Caco-2 (cell line): Measurements from ENCODE around the gene RNGTT. TPM values are rescaled to one million over a fixed set of nuclear protein-coding genes. Genes with fewer than 3 reads are reported as not detected.
A peak's percentile ranks its signal among the peaks of the same experiment; 100 is the strongest.
"Not testable (repeated sequence)": the region's sequence is repeated elsewhere in the genome, so short reads cannot be mapped to it uniquely, and the experiment has no call there.

Source experiments
- BruUV-seq: library from RNA; stranded (reverse); fragments of 400-500 nt; replicated peaks from 2 replicates; lab custom pipeline; 2021; lab: Mats Ljungman, UMichigan
- CTCF ChIA-PET: fragments of 300-600 bp; sonication (Branson Sonifier 250); formaldehyde crosslinking; loops from one replicate; lab custom pipeline; 2022; ENCODE audit warnings: antibody characterized with exemption; lab: Charles Lee
- POLR2A ChIA-PET: fragments of 300-600 bp; sonication (Branson Sonifier 250); formaldehyde crosslinking; loops from one replicate; lab custom pipeline; 2022; ENCODE audit warnings: antibody characterized with exemption; lab: Charles Lee
- DNase-seq, 2 experiments: peaks; one replicate each; pipeline versions ENCODE4 v3.0.0 to v3.0.0-alpha.2; 2020 to 2022
- H3K27me3 ChIP-seq: replicated peaks from 2 replicates; pipeline ENCODE4 v1.6.0; 2011; ENCODE audit warnings: low read length; ENCODE audit not compliant: control insufficient read depth, insufficient read depth
- H3K36me3 ChIP-seq: 2 replicates; pipeline ENCODE4 v1.5.1; 2011; ENCODE audit warnings: low read length; ENCODE audit not compliant: control insufficient read depth, insufficient read depth
- H3K4me1 ChIP-seq: fragments of 250-450 bp; sonication (Bioruptor Pico); 2 replicates; pipeline ENCODE4 v1.5.1; 2020; ENCODE audit warnings: mild to moderate bottlenecking
- H3K4me3 ChIP-seq: 2 replicates; pipeline ENCODE4 v1.5.1; 2011; ENCODE audit warnings: low read depth, mild to moderate bottlenecking, control low read depth, low read length
- H3K9me3 ChIP-seq: fragments of 250-450 bp; sonication (Bioruptor Pico); 2 replicates; pipeline ENCODE4 v1.5.1; 2020; ENCODE audit warnings: mild to moderate bottlenecking, moderate library complexity
- H3K27ac Mint-ChIP-seq: one replicate; pipeline ENCODE4 v1.8.0; 2022; ENCODE audit warnings: mixed read lengths; ENCODE audit not compliant: unreplicated experiment
- H3K27me3 Mint-ChIP-seq: one replicate; pipeline ENCODE4 v1.8.0; 2022; ENCODE audit warnings: mixed read lengths; ENCODE audit not compliant: insufficient read depth, unreplicated experiment
- H3K36me3 Mint-ChIP-seq: one replicate; pipeline ENCODE4 v1.8.0; 2022; ENCODE audit warnings: mild to moderate bottlenecking, mixed read lengths; ENCODE audit not compliant: insufficient read depth, unreplicated experiment
- H3K4me1 Mint-ChIP-seq: one replicate; pipeline ENCODE4 v1.8.0; 2022; ENCODE audit warnings: low read depth, mixed read lengths; ENCODE audit not compliant: unreplicated experiment
- H3K4me3 Mint-ChIP-seq: one replicate; pipeline ENCODE4 v1.8.0; 2022; ENCODE audit warnings: mild to moderate bottlenecking, moderate library complexity, mixed read lengths; ENCODE audit not compliant: unreplicated experiment
- H3K9me3 Mint-ChIP-seq: one replicate; pipeline ENCODE4 v1.8.0; 2022; ENCODE audit warnings: mixed read lengths; ENCODE audit not compliant: unreplicated experiment
- intact Hi-C: fragments of 100-400 bp; cut with micrococcal nuclease; formaldehyde crosslinking; loops from one replicate; pipeline ENCODE4 v1.10.0; 2022; ENCODE audit not compliant: unreplicated experiment
- total RNA-seq: library from RNA; stranded (reverse); gene quantifications from 2 replicates; pipeline ENCODE4 v1.2.3, GENCODE V29; 2022
- TF ChIP-seq, protein P1 (sequence below), 2 experiments: fragments of 200-600 bp in 1 of 2; IDR thresholded peaks; 1 replicate in 1 of 2; 2 replicates in 1 of 2; pipeline versions ENCODE4 v1.5.1 to v1.8.0; 2011 to 2022; ENCODE audit warnings: antibody characterized with exemption in 1 of 2, control low read depth in 1 of 2, inconsistent platforms in 1 of 2, low read depth in 1 of 2, low read length in 1 of 2, mild to moderate bottlenecking in 1 of 2, moderate library complexity in 1 of 2; ENCODE audit not compliant: insufficient read depth in 1 of 2, severe bottlenecking in 1 of 2, unreplicated experiment in 1 of 2

The RNGTT gene
- total RNA-seq, 1 experiment from 2014 or later, result 17.7 TPM

DNA sequence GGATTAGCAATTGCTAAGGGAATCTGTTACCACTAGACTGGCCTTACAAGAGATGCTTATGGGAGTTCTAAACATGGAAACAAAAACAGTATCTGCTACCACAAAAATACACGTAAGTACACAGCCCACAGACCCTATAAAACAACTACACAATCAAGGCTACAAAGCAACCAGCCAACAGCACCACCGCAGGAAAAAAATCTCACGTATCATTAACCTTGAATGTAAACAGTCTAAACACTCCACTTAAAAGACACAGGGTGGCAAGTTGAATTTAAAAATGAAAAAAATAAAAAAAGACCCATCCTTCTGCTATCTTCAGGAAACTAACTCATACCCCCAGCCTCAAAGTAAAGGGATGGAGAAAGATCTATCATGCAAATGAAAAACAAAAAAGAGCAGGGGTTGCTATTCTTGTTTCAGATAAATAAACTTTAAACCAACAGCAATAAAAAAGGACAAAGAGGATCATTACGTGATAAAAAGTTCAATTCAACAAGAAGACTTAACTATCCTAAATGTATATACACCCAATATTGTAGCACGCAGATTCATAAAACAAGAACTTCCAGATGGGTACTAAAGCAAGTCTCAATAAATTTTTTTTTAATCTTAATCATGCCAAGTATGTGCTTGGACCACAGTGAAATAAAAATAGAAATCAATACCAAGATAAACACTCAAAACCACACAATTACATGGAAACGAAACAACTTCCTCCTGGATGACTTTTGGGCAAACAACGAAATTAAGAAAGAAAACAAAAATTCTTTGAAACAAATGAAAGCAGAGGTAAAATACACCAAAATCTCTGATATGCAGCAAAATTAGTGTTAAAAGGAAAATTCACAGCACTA is 52.3 kb downstream of the RNGTT start:
- H3K27me3 ChIP-seq, result no peaks in the 10 kb centered on the region
- Mint-ChIP-seq H3K4me3 (no peak overlapping the region), H3K4me1 (no peaks in the 10 kb centered on the region), H3K9me3 (no peaks in the 10 kb centered on the region), H3K36me3 (no peaks in the 10 kb centered on the region), H3K27ac (no peak overlapping the region), H3K27me3 (no peaks in the 10 kb centered on the region)
- no peak for DNase-seq
- H3K36me3 ChIP-seq, result no peaks in the 10 kb centered on the region
- no peak overlapping the region for H3K4me3 ChIP-seq
- H3K9me3 ChIP-seq, result no peaks in the 10 kb centered on the region
- no TSS peak for BruUV-seq
- ChIA-PET POLR2A (no interaction called here), CTCF (no interaction called here)
- intact Hi-C loops, result no loop called here
- TF ChIP-seq, protein P1, sequence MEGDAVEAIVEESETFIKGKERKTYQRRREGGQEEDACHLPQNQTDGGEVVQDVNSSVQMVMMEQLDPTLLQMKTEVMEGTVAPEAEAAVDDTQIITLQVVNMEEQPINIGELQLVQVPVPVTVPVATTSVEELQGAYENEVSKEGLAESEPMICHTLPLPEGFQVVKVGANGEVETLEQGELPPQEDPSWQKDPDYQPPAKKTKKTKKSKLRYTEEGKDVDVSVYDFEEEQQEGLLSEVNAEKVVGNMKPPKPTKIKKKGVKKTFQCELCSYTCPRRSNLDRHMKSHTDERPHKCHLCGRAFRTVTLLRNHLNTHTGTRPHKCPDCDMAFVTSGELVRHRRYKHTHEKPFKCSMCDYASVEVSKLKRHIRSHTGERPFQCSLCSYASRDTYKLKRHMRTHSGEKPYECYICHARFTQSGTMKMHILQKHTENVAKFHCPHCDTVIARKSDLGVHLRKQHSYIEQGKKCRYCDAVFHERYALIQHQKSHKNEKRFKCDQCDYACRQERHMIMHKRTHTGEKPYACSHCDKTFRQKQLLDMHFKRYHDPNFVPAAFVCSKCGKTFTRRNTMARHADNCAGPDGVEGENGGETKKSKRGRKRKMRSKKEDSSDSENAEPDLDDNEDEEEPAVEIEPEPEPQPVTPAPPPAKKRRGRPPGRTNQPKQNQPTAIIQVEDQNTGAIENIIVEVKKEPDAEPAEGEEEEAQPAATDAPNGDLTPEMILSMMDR (IDR thresholded peaks at IDR 0.05; ENCODE audit: insufficient read depth in 1 of 2, low read depth in 1 of 2, low read length in 1 of 2, severe bottlenecking in 1 of 2, unreplicated experiment in 1 of 2), result no peak
- H3K4me1 ChIP-seq, result no peaks in the 10 kb centered on the region

DNA sequence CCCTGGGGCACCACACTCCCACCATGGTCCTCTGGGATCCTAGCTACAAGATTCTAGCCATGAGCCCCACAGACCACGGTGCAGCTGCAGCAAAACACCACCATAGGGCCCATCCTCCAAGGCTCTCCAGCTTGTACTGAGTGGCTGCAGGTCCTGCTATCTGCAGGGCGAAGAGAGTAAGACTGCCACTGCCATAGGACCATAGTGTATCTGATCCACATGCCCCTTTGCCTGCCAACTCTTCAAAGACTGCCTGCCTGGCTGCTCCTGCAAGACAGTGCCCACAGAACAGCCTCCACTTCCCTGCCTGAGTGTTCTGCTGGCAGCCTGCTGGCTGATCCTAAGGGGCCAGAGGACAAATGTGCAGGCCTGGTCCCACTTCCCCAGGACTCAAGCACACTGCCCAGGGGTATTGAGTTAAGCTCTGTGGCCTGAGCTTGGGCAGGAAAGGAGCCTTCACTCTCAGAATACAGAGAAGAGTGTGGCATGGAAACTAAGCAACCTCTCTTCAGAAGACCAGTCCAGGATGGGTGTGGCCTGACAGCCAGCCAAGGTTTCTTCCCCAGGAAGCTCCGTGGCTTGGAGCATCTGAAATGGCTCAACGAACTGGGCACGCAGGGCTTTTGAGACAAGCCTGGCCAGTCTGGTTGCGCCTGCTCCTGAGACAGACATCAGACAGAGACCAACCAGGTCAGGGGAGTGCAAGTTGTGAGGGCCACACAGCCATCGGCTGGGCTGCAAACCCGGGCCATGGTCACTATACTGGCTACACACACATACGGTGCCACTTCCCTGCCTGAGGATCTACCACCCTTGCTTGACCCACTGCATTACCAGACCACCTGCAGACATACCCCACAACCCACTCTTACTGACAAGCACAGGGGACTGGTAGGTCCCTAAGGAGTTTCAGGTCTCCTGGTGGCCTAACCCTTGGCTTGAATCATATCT is 54.5 kb downstream of the RNGTT start:
- H3K36me3 Mint-ChIP-seq, result no peaks in the 10 kb centered on the region
- H3K27me3 ChIP-seq, result no peaks in the 10 kb centered on the region
- no peaks in the 10 kb centered on the region for H3K4me1 Mint-ChIP-seq
- no peaks in the 10 kb centered on the region for H3K27me3 Mint-ChIP-seq
- no peak overlapping the region for H3K4me3 Mint-ChIP-seq
- POLR2A ChIA-PET, result no interaction called here
- intact Hi-C loops, result no loop called here
- no peaks in the 10 kb centered on the region for H3K36me3 ChIP-seq
- no peaks in the 10 kb centered on the region for H3K9me3 ChIP-seq
- no peaks in the 10 kb centered on the region for H3K4me1 ChIP-seq
- TF ChIP-seq, protein P1 (IDR thresholded peaks at IDR 0.05; ENCODE audit: insufficient read depth in 1 of 2, low read depth in 1 of 2, low read length in 1 of 2, severe bottlenecking in 1 of 2, unreplicated experiment in 1 of 2), result no peak
- no peak overlapping the region for H3K27ac Mint-ChIP-seq
- CTCF ChIA-PET, result no interaction called here
- H3K9me3 Mint-ChIP-seq, result no peaks in the 10 kb centered on the region
- no peak for DNase-seq
- H3K4me3 ChIP-seq, result no peak overlapping the region
- no TSS peak for BruUV-seq

- H3K27me3 ChIP-seq, H3K9me3 ChIP-seq, BruUV-seq, H3K4me3 Mint-ChIP-seq, H3K27me3 Mint-ChIP-seq, intact Hi-C loops, H3K36me3 ChIP-seq, H3K36me3 Mint-ChIP-seq, POLR2A ChIA-PET, H3K9me3 Mint-ChIP-seq, H3K4me1 Mint-ChIP-seq, DNase-seq, CTCF ChIA-PET, H3K4me3 ChIP-seq, H3K4me1 ChIP-seq: not testable (repeated sequence)
- peak overlapping the region; percentile 58 for H3K27ac Mint-ChIP-seq
These were observed 56.3 kb downstream of the RNGTT start for GRCh38 chr6:88907148-88907547.
